B cell (primary cell): Measurements from ENCODE around the gene TENT4B. TPM values are rescaled to one million over a fixed set of nuclear protein-coding genes. Genes with fewer than 3 reads are reported as not detected.

Experiments
- ATAC-seq: fragments of 200-7000 bp; cut with Tn5 transposase; one replicate; pipeline ENCODE4 v1.10.0; 2021; ENCODE audit warnings: low read depth, mild to moderate bottlenecking, moderate number of reproducible peaks, moderate library complexity
- CTCF ChIA-PET: fragments of 350-600 bp; sonication (Branson Sonifier 250); formaldehyde crosslinking; loops from one replicate; lab custom pipeline; 2021; ENCODE audit warnings: antibody characterized with exemption, inconsistent platforms; lab: Charles Lee
- POLR2A ChIA-PET: fragments of 350-600 bp; sonication (Branson Sonifier 250); formaldehyde crosslinking; loops from one replicate; lab custom pipeline; 2021; ENCODE audit warnings: antibody characterized with exemption; lab: Charles Lee
- DNase-seq: peaks from one replicate; pipeline ENCODE4 v3.0.0; 2013
- H2AFZ ChIP-seq: 2 replicates; pipeline ENCODE4 v1.6.1; 2012; ENCODE audit warnings: mild to moderate bottlenecking, low read depth, low read length; ENCODE audit not compliant: insufficient read depth, poor library complexity, severe bottlenecking
- H3K27ac ChIP-seq, 2 donors: 1 replicate in 1 of 2; 2 replicates in 1 of 2; pipeline ENCODE4 v1.5.1; 2012 to 2013; ENCODE audit warnings: low read length in 2 of 2, mild to moderate bottlenecking in 2 of 2, moderate library complexity in 1 of 2
- H3K27me3 ChIP-seq, 4 experiments: fragments of 200-600 bp in 1 of 4; sonication (generic) in 1 of 4; replicated peaks in 1 of 4; 1 replicate in 2 of 4; 2 replicates in 2 of 4; pipeline versions ENCODE4 v1.6.1 to v1.7.0; 2013 to 2016; ENCODE audit warnings: low read length in 3 of 4, mild to moderate bottlenecking in 2 of 4, mixed read lengths in 1 of 4, moderate library complexity in 1 of 4; ENCODE audit not compliant: insufficient read depth in 4 of 4, control insufficient read depth in 3 of 4; ENCODE audit errors: control extremely low read depth in 1 of 4
- H3K36me3 ChIP-seq, 2 experiments: replicated peaks in 1 of 2; 1 replicate in 1 of 2; 2 replicates in 1 of 2; pipeline versions ENCODE4 v1.6.1 to v1.7.1; 2013; ENCODE audit warnings: low read length in 1 of 2; ENCODE audit not compliant: insufficient read depth in 2 of 2, control insufficient read depth in 1 of 2; ENCODE audit errors: control extremely low read depth in 1 of 2, extremely low read depth in 1 of 2
- H3K4me1 ChIP-seq, 2 donors: fragments of 200-600 bp in 1 of 2; sonication (generic) in 1 of 2; 1 replicate in 1 of 2; 2 replicates in 1 of 2; pipeline versions ENCODE4 v1.5.1 to v1.6.1; 2013 to 2017; ENCODE audit warnings: low read length in 2 of 2; ENCODE audit not compliant: control insufficient read depth in 2 of 2, insufficient read depth in 2 of 2
- H3K4me2 ChIP-seq: replicated peaks from 2 replicates; pipeline ENCODE3; 2012; ENCODE audit warnings: mild to moderate bottlenecking, low read depth, low read length; ENCODE audit not compliant: poor library complexity, severe bottlenecking
- H3K4me3 ChIP-seq, 5 experiments: fragments of 200-600 bp in 1 of 5; sonication (generic) in 1 of 5; 1 replicate in 3 of 5; 2 replicates in 2 of 5; pipeline versions ENCODE4 v1.5.1 to v1.7.0; 2011 to 2016; ENCODE audit warnings: low read length in 4 of 5, mild to moderate bottlenecking in 4 of 5, low read depth in 2 of 5, control low read depth in 1 of 5, moderate library complexity in 1 of 5; ENCODE audit not compliant: insufficient read depth in 1 of 5; ENCODE audit errors: control extremely low read depth in 1 of 5, extremely low read depth in 1 of 5
- H3K79me2 ChIP-seq: fragments of 200-600 bp; sonication (generic); one replicate; pipeline ENCODE4 v1.6.0; 2016; ENCODE audit warnings: low read length; ENCODE audit not compliant: control insufficient read depth, insufficient read depth
- H3K9ac ChIP-seq: fragments of 200-600 bp; sonication (generic); 2 replicates; pipeline ENCODE4 v1.6.1; 2017; ENCODE audit warnings: mild to moderate bottlenecking, low read length, moderate library complexity
- H3K9me3 ChIP-seq, 3 donors: one replicate each; pipeline versions ENCODE4 v1.6.1 to v1.7.1; 2013; ENCODE audit warnings: low read length in 2 of 3; ENCODE audit not compliant: control insufficient read depth in 2 of 3, insufficient read depth in 1 of 3; ENCODE audit errors: control extremely low read depth in 1 of 3
- H4K20me1 ChIP-seq: 2 replicates; pipeline ENCODE4 v1.6.0; 2012; ENCODE audit warnings: mild to moderate bottlenecking, low read length; ENCODE audit not compliant: insufficient read depth, control insufficient read depth, poor library complexity, severe bottlenecking
- H3K27ac Mint-ChIP-seq: one replicate; pipeline ENCODE4 v1.8.0; 2021; ENCODE audit warnings: mixed read lengths
- H3K27me3 Mint-ChIP-seq: one replicate; pipeline ENCODE4 v1.8.0; 2021; ENCODE audit warnings: mixed read lengths
- H3K4me1 Mint-ChIP-seq: one replicate; pipeline ENCODE4 v1.8.0; 2021; ENCODE audit warnings: mixed read lengths
- H3K4me3 Mint-ChIP-seq: one replicate; pipeline ENCODE4 v1.8.0; 2021; ENCODE audit warnings: mixed read lengths
- H3K9me3 Mint-ChIP-seq: one replicate; pipeline ENCODE4 v1.8.0; 2022; ENCODE audit warnings: mixed read lengths; ENCODE audit not compliant: insufficient read depth
- EZH2 ChIP-seq: IDR thresholded peaks from 2 replicates; pipeline ENCODE4 v1.6.1; 2012; ENCODE audit warnings: borderline replicate concordance, low read depth, mild to moderate bottlenecking, moderate library complexity, low read length; ENCODE audit not compliant: insufficient read depth, poor library complexity, severe bottlenecking
- WGBS: methylation state at CpG from one replicate; pipeline ENCODE4 v1.1.5; 2013; ENCODE audit warnings: missing lambda C conversion rate; ENCODE audit not compliant: insufficient coverage; 5-methylcytosine and 5-hydroxymethylcytosine counted together
- intact Hi-C: fragments of 100-400 bp; cut with micrococcal nuclease; formaldehyde crosslinking; loops from one replicate; pipeline ENCODE4 v1.10.0; 2022
- polyA plus RNA-seq: library from polyadenylated mRNA; depleted of rRNA; stranded (reverse); fragments of >200 nt; gene quantifications from 2 replicates; pipeline ENCODE4 v1.2.3, GENCODE V29; 2012
- total RNA-seq, 2 donors: library from RNA; stranded (reverse); fragments of 120-200 nt in 1 of 2; gene quantifications; 1 replicate in 1 of 2; 2 replicates in 1 of 2; pipeline versions ENCODE4 v1.2.3 to v1.2.4, GENCODE V29; 2013 to 2022
- TF ChIP-seq, protein P1 (sequence below): fragments of 200-600 bp; IDR thresholded peaks from one replicate; pipeline ENCODE4 v1.8.0; 2022; ENCODE audit warnings: antibody characterized with exemption, mild to moderate bottlenecking

TENT4B gene
- total and polyA plus RNA-seq, 2 donors (not counting 1 experiment from before 2014, with no cell fraction given): 6.1 to 17.1 TPM

DNA sequence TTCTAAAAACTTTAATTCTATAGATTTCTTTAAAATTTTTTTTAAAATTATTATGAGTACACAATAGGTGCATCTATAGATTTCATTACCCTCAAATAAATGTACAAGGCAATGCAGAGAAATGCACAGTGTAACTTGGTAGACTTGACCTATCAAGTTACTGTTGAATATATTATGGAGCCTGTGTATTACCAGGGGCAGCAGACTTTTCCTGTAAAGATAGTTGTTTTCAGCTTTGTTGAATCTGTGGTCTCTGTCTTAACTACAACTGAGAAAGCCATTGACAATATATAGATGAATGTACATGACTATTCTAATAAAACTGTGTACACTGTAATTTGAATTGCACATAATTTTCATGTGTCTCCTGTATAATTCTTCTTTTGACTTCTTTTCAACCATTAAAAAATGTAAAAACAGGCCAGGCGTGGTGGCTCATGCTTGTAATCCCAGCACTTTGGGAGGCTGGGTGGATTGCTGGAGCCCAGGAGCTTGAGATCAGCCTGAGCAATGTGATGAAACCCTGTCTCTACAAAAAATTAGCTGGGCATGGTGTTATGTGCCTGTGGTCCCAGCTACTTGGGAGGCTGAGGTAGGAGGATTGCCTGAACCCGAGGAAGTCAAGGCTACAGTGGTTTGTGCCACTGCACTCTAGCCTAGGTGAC lies 39.4 kb downstream of the TENT4B start:
- Histone ChIP-seq H3K9me3 (peaks cover 0 to 18% (median 0%) of the 10 kb centered on the region in 3 donors), H3K4me1 (peaks cover 24 to 29% of the 10 kb centered on the region in 2 donors), H3K36me3 (no peaks in the 10 kb centered on the region), H4K20me1 (peaks cover 43% of the 10 kb centered on the region), H3K79me2 (peaks cover 62% of the 10 kb centered on the region), H3K27me3 (no peaks in the 10 kb centered on the region), H3K27ac (no peak overlapping the region), H3K4me2 (no peak overlapping the region), H3K9ac (no peak overlapping the region), H2AFZ (no peak overlapping the region), H3K4me3 (no peak overlapping the region)
- no peak for ATAC-seq
- 100% methylated on average over 2 of the region's 2 CpGs for WGBS
- POLR2A ChIA-PET: no interaction called here
- Mint-ChIP-seq H3K27ac (no peak overlapping the region), H3K9me3 (no peaks in the 10 kb centered on the region), H3K4me3 (no peak overlapping the region), H3K4me1 (peaks cover 48% of the 10 kb centered on the region), H3K27me3 (no peaks in the 10 kb centered on the region)
- CTCF ChIA-PET: interaction anchor here (2.0 kb wide), 1 partner anchor 18 kb away, joined by 6 read pairs; no protein-coding TSS in a partner anchor
- no peak for TF ChIP-seq EZH2
- TF ChIP-seq, protein P1, sequence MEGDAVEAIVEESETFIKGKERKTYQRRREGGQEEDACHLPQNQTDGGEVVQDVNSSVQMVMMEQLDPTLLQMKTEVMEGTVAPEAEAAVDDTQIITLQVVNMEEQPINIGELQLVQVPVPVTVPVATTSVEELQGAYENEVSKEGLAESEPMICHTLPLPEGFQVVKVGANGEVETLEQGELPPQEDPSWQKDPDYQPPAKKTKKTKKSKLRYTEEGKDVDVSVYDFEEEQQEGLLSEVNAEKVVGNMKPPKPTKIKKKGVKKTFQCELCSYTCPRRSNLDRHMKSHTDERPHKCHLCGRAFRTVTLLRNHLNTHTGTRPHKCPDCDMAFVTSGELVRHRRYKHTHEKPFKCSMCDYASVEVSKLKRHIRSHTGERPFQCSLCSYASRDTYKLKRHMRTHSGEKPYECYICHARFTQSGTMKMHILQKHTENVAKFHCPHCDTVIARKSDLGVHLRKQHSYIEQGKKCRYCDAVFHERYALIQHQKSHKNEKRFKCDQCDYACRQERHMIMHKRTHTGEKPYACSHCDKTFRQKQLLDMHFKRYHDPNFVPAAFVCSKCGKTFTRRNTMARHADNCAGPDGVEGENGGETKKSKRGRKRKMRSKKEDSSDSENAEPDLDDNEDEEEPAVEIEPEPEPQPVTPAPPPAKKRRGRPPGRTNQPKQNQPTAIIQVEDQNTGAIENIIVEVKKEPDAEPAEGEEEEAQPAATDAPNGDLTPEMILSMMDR: no peak
- intact Hi-C loops: no loop called here
- no peak for DNase-seq

DNA sequence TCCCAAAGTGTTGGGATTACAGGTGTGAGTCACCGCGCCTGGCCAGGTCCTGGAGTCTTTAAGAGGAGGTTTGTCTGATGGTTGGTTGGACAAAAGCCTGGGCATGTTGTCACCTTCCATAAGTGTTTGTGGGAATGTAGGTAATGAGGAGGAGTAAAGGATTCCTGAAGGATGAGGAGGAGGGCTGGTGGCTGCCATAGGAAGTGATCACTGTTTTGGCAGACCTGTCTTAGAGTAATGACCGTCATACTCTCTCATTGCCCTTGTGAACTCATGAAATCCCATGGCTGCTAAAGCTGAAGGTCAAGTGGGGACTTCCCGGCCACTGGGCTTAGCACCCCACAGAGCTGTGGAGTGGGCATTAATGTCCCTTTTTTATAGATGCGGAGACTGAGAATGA lies 40.5 kb downstream of the TENT4B start:
- Mint-ChIP-seq H3K27me3 (no peaks in the 10 kb centered on the region), H3K9me3 (no peaks in the 10 kb centered on the region), H3K4me1 (peaks cover 49% of the 10 kb centered on the region), H3K27ac (peak overlapping the region; percentile 46), H3K4me3 (peak overlapping the region; percentile 50)
- 83% methylated on average over 5 of the region's 5 CpGs for WGBS
- DNase-seq: no peak
- H3K4me2 ChIP-seq: peak overlapping the region; percentile 54
- H3K9me3 ChIP-seq: peaks cover 0 to 18% (median 0%) of the 10 kb centered on the region in 3 donors
- TF ChIP-seq, protein P1: no peak
- TF ChIP-seq EZH2: no peak
- no peak overlapping the region for H3K4me3 ChIP-seq
- ChIA-PET POLR2A (no interaction called here), CTCF (interaction anchor here (0.7 to 2.0 kb wide), 2 partner anchors 17 to 19 kb away, joined by 3 to 6 read pairs; no protein-coding TSS in a partner anchor)
- no peaks in the 10 kb centered on the region for H3K27me3 ChIP-seq
- ATAC-seq: no peak
- no peak overlapping the region for H2AFZ ChIP-seq
- H3K9ac ChIP-seq: no peak overlapping the region
- H3K36me3 ChIP-seq: no peaks in the 10 kb centered on the region
- H3K4me1 ChIP-seq: peaks cover 24 to 29% of the 10 kb centered on the region in 2 donors
- intact Hi-C loops: no loop called here
- peaks cover 60% of the 10 kb centered on the region for H3K79me2 ChIP-seq
- no peak overlapping the region for H3K27ac ChIP-seq
- peaks cover 33% of the 10 kb centered on the region for H4K20me1 ChIP-seq
